ENCODE measurements around the gene ZNF524.
"Not testable (repeated sequence)": the region's sequence is repeated elsewhere in the genome, so short reads cannot be mapped to it uniquely, and the experiment has no call there.

ZNF524 gene

GRCh38 chr19:55581145-55581822 lies 18.8 kb upstream of the ZNF524 start:
- no peak for DNase-seq (ENCODE audit: low read depth in 2 of 2)

- DNase-seq (ENCODE audit: low read depth in 2 of 2): no peak
Observed at GRCh38 chr19:55581823-55582223, 18.3 kb upstream of the ZNF524 start.

GRCh38 chr19:55582284-55582683 lies 17.8 kb upstream of the ZNF524 start:
- DNase-seq (ENCODE audit: low read depth in 2 of 2): not testable (repeated sequence)

GRCh38 chr19:55583897-55584296 lies 16.2 kb upstream of the ZNF524 start:
- DNase-seq (ENCODE audit: low read depth in 2 of 2): not testable (repeated sequence)

GRCh38 chr19:55584871-55585270 lies 15.2 kb upstream of the ZNF524 start:
- no peak for DNase-seq (ENCODE audit: low read depth in 2 of 2)

GRCh38 chr19:55585658-55586339 lies 14.3 kb upstream of the ZNF524 start:
- no peak for DNase-seq (ENCODE audit: low read depth in 2 of 2)

GRCh38 chr19:55586976-55587668 lies 13.0 kb upstream of the ZNF524 start:
- peak; percentile 82 to 87 for DNase-seq (ENCODE audit: low read depth in 2 of 2)

GRCh38 chr19:55588738-55589137 lies 11.3 kb upstream of the ZNF524 start:
- DNase-seq (ENCODE audit: low read depth in 2 of 2): no peak

GRCh38 chr19:55590109-55590508 lies 10.0 kb upstream of the ZNF524 start:
- no peak for DNase-seq (ENCODE audit: low read depth in 2 of 2)

- DNase-seq (ENCODE audit: low read depth in 2 of 2): no peak
Observed at GRCh38 chr19:55590617-55591016, 9.5 kb upstream of the ZNF524 start.

- DNase-seq (ENCODE audit: low read depth in 2 of 2): no peak
Observed at GRCh38 chr19:55591555-55591954, 8.5 kb upstream of the ZNF524 start.

GRCh38 chr19:55592391-55593090 lies 7.5 kb upstream of the ZNF524 start:
- DNase-seq (ENCODE audit: low read depth in 2 of 2): no peak

GRCh38 chr19:55593096-55593772 lies 6.9 kb upstream of the ZNF524 start:
- DNase-seq (ENCODE audit: low read depth in 2 of 2): no peak

GRCh38 chr19:55594996-55595545 lies 5.0 kb upstream of the ZNF524 start:
- no peak for DNase-seq (ENCODE audit: low read depth in 2 of 2)

- no peak for DNase-seq (ENCODE audit: low read depth in 2 of 2)
Observed at GRCh38 chr19:55596304-55596703, 3.8 kb upstream of the ZNF524 start.

GRCh38 chr19:55597501-55597921 lies 2.6 kb upstream of the ZNF524 start:
- DNase-seq (ENCODE audit: low read depth in 2 of 2): no peak

GRCh38 chr19:55598034-55598433 lies 2.1 kb upstream of the ZNF524 start:
- DNase-seq (ENCODE audit: low read depth in 2 of 2): no peak

- DNase-seq (ENCODE audit: low read depth in 2 of 2): peak; percentile 83 to 86
Observed at GRCh38 chr19:55598719-55599467, 1.2 kb upstream of the ZNF524 start.

- DNase-seq (ENCODE audit: low read depth in 2 of 2): peak; percentile 91 to 95
Observed at GRCh38 chr19:55599468-55599841, 633 bp upstream of the ZNF524 start, which contains the start of gene FIZ1. Gene FIZ1, minus strand, starts transcription at chr19:55599517. Its CDS starts 1,652 bp downstream, at chr19:55597865.

GRCh38 chr19:55600662-55601028 lies 557 bp downstream of the ZNF524 start:
- DNase-seq (ENCODE audit: low read depth in 2 of 2): no peak

GRCh38 chr19:55601084-55601483 lies 996 bp downstream of the ZNF524 start:
- DNase-seq (ENCODE audit: low read depth in 2 of 2): no peak

Data from stimulated activated CD8-positive, alpha-beta memory T cell treated with anti-CD3 and anti-CD28 coated beads, Interleukin-7, amount 100 ng/mL, for 4 hours (primary cell).